ENCODE data around the gene TNN.

DNA sequence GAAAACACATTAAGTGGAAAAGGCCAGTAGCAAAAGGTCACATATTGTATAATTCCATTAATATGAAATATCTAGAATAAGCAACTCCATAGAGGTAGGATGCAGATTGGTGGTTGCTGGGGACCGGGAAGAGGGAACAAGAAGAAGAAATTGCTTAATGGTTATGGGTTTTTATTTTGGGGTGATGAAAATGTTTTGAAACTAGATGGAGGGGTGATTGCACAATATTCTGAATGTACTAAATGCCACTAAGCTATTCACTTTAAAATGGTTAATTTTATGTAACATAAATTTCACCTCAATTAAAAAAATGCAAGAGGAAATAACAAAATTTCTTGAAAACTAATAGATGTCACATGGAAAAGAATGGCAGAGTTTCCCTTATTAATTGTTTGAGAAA lies 118.3 kb downstream of the TNN start:
- TF ChIP-seq, protein P1, sequence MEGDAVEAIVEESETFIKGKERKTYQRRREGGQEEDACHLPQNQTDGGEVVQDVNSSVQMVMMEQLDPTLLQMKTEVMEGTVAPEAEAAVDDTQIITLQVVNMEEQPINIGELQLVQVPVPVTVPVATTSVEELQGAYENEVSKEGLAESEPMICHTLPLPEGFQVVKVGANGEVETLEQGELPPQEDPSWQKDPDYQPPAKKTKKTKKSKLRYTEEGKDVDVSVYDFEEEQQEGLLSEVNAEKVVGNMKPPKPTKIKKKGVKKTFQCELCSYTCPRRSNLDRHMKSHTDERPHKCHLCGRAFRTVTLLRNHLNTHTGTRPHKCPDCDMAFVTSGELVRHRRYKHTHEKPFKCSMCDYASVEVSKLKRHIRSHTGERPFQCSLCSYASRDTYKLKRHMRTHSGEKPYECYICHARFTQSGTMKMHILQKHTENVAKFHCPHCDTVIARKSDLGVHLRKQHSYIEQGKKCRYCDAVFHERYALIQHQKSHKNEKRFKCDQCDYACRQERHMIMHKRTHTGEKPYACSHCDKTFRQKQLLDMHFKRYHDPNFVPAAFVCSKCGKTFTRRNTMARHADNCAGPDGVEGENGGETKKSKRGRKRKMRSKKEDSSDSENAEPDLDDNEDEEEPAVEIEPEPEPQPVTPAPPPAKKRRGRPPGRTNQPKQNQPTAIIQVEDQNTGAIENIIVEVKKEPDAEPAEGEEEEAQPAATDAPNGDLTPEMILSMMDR (conservative IDR thresholded peaks at IDR 0.05; ENCODE audit: low read length) = no peak; the same call in 1 of the 2 replicates
- no peak for TF ChIP-seq EZH2phosphoT487 (IDR thresholded peaks at IDR 0.05; ENCODE audit: borderline replicate concordance)
